HepG2 (cell line): ENCODE results near the gene GRIN3B. TPM values are rescaled to one million over a fixed set of nuclear protein-coding genes. Genes with fewer than 3 reads are reported as not detected.

Source experiments
- ATF7-NPFF ChIP-seq: sonication (generic); formaldehyde crosslinking; IDR thresholded peaks from 2 replicates; pipeline ENCODE4 v1.8.1; 2023; ENCODE audit warnings: mild to moderate bottlenecking, low read depth, missing genetic modification reagents, moderate library complexity
- GABPB1 ChIP-seq: IDR thresholded peaks from 2 replicates; pipeline ENCODE4 v1.6.1; 2016; ENCODE audit warnings: mild to moderate bottlenecking, missing genetic modification reagents, moderate library complexity, missing compliant biosample characterization
- KDM4B ChIP-seq: sonication (generic); formaldehyde crosslinking; IDR thresholded peaks from 2 replicates; pipeline ENCODE4 v1.4.0; 2020; ENCODE audit warnings: missing genetic modification reagents
- NFRKB ChIP-seq: fragments of 450-650 bp; IDR thresholded peaks from 2 replicates; pipeline ENCODE4 v1.6.1; 2017
- RNF2 ChIP-seq: fragments of 450-650 bp; conservative IDR thresholded peaks from 2 replicates; pipeline ENCODE4 v1.6.1; 2016; ENCODE audit warnings: low read depth
- SNAPC2 ChIP-seq: sonication (generic); formaldehyde crosslinking; IDR thresholded peaks from 2 replicates; pipeline ENCODE4 v1.8.1; 2022; ENCODE audit warnings: mild to moderate bottlenecking, missing genetic modification reagents
- SRY ChIP-seq: sonication (generic); formaldehyde crosslinking; IDR thresholded peaks from 2 replicates; pipeline ENCODE4 v1.8.0; 2022; ENCODE audit warnings: mild to moderate bottlenecking, missing genetic modification reagents
- TAF1 ChIP-seq: sonication (generic); formaldehyde crosslinking; IDR thresholded peaks from 2 replicates; pipeline ENCODE4 v1.4.0; 2020; ENCODE audit warnings: missing genetic modification reagents
- TBL1XR1 ChIP-seq: fragments of 150-350 bp; IDR thresholded peaks from 2 replicates; pipeline ENCODE4 v1.6.1; 2014; ENCODE audit warnings: borderline replicate concordance, low read length; ENCODE audit not compliant: partially characterized antibody
- ZBTB20 ChIP-seq: sonication (generic); formaldehyde crosslinking; IDR thresholded peaks from 2 replicates; pipeline ENCODE4 v1.8.1; 2023; ENCODE audit warnings: missing genetic modification reagents, low read depth, mild to moderate bottlenecking, borderline replicate concordance
- ZBTB8A ChIP-seq: sonication (generic); formaldehyde crosslinking; IDR thresholded peaks from 2 replicates; pipeline ENCODE4 v1.4.0; 2020; ENCODE audit warnings: mild to moderate bottlenecking, low read depth, missing genetic modification reagents, borderline replicate concordance
- ZNF124 ChIP-seq: sonication (generic); formaldehyde crosslinking; IDR thresholded peaks from 2 replicates; pipeline ENCODE4 v1.4.0; 2020; ENCODE audit warnings: missing genetic modification reagents
- polyA plus RNA-seq, 8 experiments: library from polyadenylated mRNA; depleted of rRNA in 3 of 8; stranded (reverse) in 7 of 8; unstranded in 1 of 8; fragments of >200 nt; fragmentation: Illumina TruSeq in 4 of 8; extraction: Trizol in 4 of 8; gene quantifications; 2 replicates each; pipeline versions ENCODE4 v1.2.1 to v1.2.3, GENCODE V29; 2011 to 2016; ENCODE audit warnings: low read depth in 4 of 8, missing spikeins in 1 of 8, mixed read lengths in 1 of 8; ENCODE audit not compliant: insufficient read depth in 1 of 8
- total RNA-seq, 5 experiments: library from RNA; depleted of rRNA; stranded (reverse); fragments of >200 nt; fragmentation: Illumina TruSeq; extraction: Trizol; gene quantifications; 2 replicates each; pipeline ENCODE4 v1.2.3, GENCODE V29; 2016; ENCODE audit warnings: low read depth in 1 of 5
- TF ChIP-seq, protein P1 (sequence below): sonication (generic); formaldehyde crosslinking; IDR thresholded peaks from 2 replicates; pipeline ENCODE4 v1.5.1; 2020; ENCODE audit warnings: missing genetic modification reagents, mild to moderate bottlenecking, borderline replicate concordance
- TF ChIP-seq, protein P2 (sequence below): sonication (generic); formaldehyde crosslinking; IDR thresholded peaks from 2 replicates; pipeline ENCODE4 v1.5.1; 2020; ENCODE audit warnings: missing genetic modification reagents, mild to moderate bottlenecking, borderline replicate concordance
- TF ChIP-seq, protein P3 (sequence below): sonication (generic); formaldehyde crosslinking; IDR thresholded peaks from 2 replicates; pipeline ENCODE4 v1.5.1; 2020; ENCODE audit warnings: mild to moderate bottlenecking, missing genetic modification reagents, moderate library complexity
- TF ChIP-seq, protein P4 (sequence below): sonication (generic); formaldehyde crosslinking; conservative IDR thresholded peaks from 2 replicates; pipeline ENCODE4 v1.8.0; 2022; ENCODE audit warnings: mild to moderate bottlenecking, moderate library complexity, missing genetic modification reagents
- TF ChIP-seq, protein P5 (sequence below): sonication (generic); formaldehyde crosslinking; IDR thresholded peaks from 2 replicates; pipeline ENCODE4 v1.8.0; 2022; ENCODE audit warnings: mild to moderate bottlenecking, missing genetic modification reagents, borderline replicate concordance

Gene GRIN3B
- total and polyA plus RNA-seq, 2 of the 13 experiments (the other 11 are each of a cell fraction or from before 2014, with no cell fraction given) = 0.07 to 0.20 TPM

DNA sequence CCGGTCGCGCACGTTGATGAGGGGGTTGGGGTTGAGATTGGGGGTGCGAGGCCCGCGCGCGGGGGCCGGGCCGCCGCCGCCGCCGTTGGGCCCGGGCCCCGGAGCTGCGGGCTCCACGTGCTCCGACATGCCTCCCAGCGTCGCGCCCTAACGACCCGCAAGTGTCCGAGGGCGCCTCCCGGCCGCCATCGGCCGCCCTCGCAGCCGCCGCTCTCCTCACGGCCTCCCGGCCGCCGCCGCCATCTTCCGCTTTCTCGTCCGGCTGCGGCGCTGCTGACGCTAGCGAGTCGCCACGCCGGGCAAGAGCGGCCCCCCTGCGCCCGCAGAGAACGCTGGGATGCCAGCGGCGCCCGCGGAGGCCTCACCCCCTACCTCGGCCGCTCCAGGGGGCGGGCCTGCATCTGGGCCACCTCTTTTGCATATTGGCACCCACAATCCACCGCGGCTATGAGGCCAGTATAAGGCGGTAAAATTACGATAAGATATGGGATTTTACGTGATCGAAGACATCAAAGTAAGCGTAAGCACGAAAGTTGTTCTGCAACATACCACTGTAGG lies 20.7 kb downstream of the GRIN3B start, which contains the start of gene TMEM259 (continued):
- TF ChIP-seq, protein P1, sequence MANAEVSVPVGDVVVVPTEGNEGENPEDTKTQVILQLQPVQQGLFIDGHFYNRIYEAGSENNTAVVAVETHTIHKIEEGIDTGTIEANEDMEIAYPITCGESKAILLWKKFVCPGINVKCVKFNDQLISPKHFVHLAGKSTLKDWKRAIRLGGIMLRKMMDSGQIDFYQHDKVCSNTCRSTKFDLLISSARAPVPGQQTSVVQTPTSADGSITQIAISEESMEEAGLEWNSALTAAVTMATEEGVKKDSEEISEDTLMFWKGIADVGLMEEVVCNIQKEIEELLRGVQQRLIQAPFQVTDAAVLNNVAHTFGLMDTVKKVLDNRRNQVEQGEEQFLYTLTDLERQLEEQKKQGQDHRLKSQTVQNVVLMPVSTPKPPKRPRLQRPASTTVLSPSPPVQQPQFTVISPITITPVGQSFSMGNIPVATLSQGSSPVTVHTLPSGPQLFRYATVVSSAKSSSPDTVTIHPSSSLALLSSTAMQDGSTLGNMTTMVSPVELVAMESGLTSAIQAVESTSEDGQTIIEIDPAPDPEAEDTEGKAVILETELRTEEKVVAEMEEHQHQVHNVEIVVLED (CRISPR knock-in tag) = peak; percentile 85; the same call in 1 of the 2 replicates
- TF ChIP-seq TAF1 (CRISPR knock-in tag) (peak; percentile 91), GABPB1 (peak; percentile 88), ZBTB8A (CRISPR knock-in tag) (no peak), TBL1XR1 (peak; percentile 57), SRY (CRISPR knock-in tag) (no peak), ZNF124 (CRISPR knock-in tag) (no peak), NFRKB (no peak), KDM4B (0 out of 2 replicates have a peak, but pooled peaks have one; percentile 9), ZBTB20 (no peak), SNAPC2 (CRISPR knock-in tag) (no peak; the same call in 1 of the 2 replicates), RNF2 (no peak), ATF7-NPFF (CRISPR knock-in tag) (no peak; the same call in 1 of the 2 replicates)
- TF ChIP-seq, protein P2, sequence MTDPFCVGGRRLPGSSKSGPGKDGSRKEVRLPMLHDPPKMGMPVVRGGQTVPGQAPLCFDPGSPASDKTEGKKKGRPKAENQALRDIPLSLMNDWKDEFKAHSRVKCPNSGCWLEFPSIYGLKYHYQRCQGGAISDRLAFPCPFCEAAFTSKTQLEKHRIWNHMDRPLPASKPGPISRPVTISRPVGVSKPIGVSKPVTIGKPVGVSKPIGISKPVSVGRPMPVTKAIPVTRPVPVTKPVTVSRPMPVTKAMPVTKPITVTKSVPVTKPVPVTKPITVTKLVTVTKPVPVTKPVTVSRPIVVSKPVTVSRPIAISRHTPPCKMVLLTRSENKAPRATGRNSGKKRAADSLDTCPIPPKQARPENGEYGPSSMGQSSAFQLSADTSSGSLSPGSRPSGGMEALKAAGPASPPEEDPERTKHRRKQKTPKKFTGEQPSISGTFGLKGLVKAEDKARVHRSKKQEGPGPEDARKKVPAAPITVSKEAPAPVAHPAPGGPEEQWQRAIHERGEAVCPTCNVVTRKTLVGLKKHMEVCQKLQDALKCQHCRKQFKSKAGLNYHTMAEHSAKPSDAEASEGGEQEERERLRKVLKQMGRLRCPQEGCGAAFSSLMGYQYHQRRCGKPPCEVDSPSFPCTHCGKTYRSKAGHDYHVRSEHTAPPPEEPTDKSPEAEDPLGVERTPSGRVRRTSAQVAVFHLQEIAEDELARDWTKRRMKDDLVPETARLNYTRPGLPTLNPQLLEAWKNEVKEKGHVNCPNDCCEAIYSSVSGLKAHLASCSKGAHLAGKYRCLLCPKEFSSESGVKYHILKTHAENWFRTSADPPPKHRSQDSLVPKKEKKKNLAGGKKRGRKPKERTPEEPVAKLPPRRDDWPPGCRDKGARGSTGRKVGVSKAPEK (CRISPR knock-in tag) = no peak
- TF ChIP-seq, protein P3, sequence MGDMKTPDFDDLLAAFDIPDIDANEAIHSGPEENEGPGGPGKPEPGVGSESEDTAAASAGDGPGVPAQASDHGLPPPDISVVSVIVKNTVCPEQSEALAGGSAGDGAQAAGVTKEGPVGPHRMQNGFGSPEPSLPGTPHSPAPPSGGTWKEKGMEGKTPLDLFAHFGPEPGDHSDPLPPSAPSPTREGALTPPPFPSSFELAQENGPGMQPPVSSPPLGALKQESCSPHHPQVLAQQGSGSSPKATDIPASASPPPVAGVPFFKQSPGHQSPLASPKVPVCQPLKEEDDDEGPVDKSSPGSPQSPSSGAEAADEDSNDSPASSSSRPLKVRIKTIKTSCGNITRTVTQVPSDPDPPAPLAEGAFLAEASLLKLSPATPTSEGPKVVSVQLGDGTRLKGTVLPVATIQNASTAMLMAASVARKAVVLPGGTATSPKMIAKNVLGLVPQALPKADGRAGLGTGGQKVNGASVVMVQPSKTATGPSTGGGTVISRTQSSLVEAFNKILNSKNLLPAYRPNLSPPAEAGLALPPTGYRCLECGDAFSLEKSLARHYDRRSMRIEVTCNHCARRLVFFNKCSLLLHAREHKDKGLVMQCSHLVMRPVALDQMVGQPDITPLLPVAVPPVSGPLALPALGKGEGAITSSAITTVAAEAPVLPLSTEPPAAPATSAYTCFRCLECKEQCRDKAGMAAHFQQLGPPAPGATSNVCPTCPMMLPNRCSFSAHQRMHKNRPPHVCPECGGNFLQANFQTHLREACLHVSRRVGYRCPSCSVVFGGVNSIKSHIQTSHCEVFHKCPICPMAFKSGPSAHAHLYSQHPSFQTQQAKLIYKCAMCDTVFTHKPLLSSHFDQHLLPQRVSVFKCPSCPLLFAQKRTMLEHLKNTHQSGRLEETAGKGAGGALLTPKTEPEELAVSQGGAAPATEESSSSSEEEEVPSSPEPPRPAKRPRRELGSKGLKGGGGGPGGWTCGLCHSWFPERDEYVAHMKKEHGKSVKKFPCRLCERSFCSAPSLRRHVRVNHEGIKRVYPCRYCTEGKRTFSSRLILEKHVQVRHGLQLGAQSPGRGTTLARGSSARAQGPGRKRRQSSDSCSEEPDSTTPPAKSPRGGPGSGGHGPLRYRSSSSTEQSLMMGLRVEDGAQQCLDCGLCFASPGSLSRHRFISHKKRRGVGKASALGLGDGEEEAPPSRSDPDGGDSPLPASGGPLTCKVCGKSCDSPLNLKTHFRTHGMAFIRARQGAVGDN (CRISPR knock-in tag) = peak; percentile 51
- TF ChIP-seq, protein P4, sequence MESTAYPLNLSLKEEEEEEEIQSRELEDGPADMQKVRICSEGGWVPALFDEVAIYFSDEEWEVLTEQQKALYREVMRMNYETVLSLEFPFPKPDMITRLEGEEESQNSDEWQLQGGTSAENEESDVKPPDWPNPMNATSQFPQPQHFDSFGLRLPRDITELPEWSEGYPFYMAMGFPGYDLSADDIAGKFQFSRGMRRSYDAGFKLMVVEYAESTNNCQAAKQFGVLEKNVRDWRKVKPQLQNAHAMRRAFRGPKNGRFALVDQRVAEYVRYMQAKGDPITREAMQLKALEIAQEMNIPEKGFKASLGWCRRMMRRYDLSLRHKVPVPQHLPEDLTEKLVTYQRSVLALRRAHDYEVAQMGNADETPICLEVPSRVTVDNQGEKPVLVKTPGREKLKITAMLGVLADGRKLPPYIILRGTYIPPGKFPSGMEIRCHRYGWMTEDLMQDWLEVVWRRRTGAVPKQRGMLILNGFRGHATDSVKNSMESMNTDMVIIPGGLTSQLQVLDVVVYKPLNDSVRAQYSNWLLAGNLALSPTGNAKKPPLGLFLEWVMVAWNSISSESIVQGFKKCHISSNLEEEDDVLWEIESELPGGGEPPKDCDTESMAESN (CRISPR knock-in tag) = peak; percentile 97; the same call in 1 of the 2 replicates
- TF ChIP-seq, protein P5, sequence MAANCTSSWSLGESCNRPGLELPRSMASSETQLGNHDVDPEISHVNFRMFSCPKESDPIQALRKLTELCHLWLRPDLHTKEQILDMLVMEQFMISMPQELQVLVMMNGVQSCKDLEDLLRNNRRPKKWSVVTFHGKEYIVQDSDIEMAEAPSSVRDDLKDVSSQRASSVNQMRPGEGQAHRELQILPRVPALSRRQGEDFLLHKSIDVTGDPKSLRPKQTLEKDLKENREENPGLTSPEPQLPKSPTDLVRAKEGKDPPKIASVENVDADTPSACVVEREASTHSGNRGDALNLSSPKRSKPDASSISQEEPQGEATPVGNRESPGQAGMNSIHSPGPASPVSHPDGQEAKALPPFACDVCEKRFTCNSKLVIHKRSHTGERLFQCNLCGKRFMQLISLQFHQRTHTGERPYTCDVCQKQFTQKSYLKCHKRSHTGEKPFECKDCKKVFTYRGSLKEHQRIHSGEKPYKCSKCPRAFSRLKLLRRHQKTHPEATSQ (CRISPR knock-in tag) = no peak
